Esophagus squamous epithelium (tissue), 5 donors: Measurements from ENCODE around the gene BCDIN3D. TPM values are rescaled to one million over a fixed set of nuclear protein-coding genes. Genes with fewer than 3 reads are reported as not detected.

Experiments used
- DNase-seq: peaks from one replicate; lab custom pipeline; 2025; lab: John Stamatoyannopoulos, UW
- H3K27ac ChIP-seq, 4 donors: fragments of 200-600 bp; sonication (generic); one replicate each; pipeline ENCODE4 v1.5.1; 2016 to 2019; ENCODE audit warnings: mild to moderate bottlenecking in 1 of 4
- H3K27me3 ChIP-seq, 4 donors: fragments of 200-600 bp; sonication (generic); 1 replicate in 3 of 4; 2 replicates in 1 of 4; pipeline versions ENCODE4 v1.5.1 to v1.6.0; 2017 to 2021; ENCODE audit warnings: antibody characterized with exemption in 1 of 4
- H3K36me3 ChIP-seq, 3 donors: fragments of 200-600 bp; sonication (generic); one replicate each; pipeline ENCODE4 v1.5.1; 2016 to 2019
- H3K4me1 ChIP-seq, 3 donors: fragments of 200-600 bp; sonication (generic); one replicate each; pipeline ENCODE4 v1.5.1; 2017 to 2019
- H3K4me3 ChIP-seq, 4 donors: fragments of 200-600 bp; sonication (generic); 1 replicate in 3 of 4; 2 replicates in 1 of 4; pipeline ENCODE4 v1.5.1; 2016 to 2019; ENCODE audit warnings: mild to moderate bottlenecking in 2 of 4, moderate library complexity in 1 of 4
- H3K9me3 ChIP-seq, 3 donors: fragments of 200-600 bp; sonication (generic); one replicate each; pipeline ENCODE4 v1.5.1; 2016 to 2019
- POLR2A ChIP-seq, 4 donors: fragments of 450-650 bp; IDR thresholded peaks; one replicate each; pipeline ENCODE4 v1.6.1; 2017; ENCODE audit warnings: antibody characterized with exemption in 4 of 4, mild to moderate bottlenecking in 4 of 4, moderate library complexity in 3 of 4
- WGBS, 2 donors: methylation state at CpG; one replicate each; pipeline ENCODE4 v1.1.5; 2018; 5-methylcytosine and 5-hydroxymethylcytosine counted together
- intact Hi-C: fragments of 100-400 bp; cut with DNase I; formaldehyde crosslinking; loops from one replicate; pipeline ENCODE4 v1.15.0; 2022
- total RNA-seq, 4 donors: library from RNA; depleted of rRNA; stranded (reverse); fragments of >200 nt; gene quantifications; one replicate each; pipeline ENCODE4 v1.1.0, GENCODE V29; 2016
- TF ChIP-seq, protein P1 (sequence below), 6 experiments: fragments of 450-650 bp in 4 of 6; fragments of 200-600 bp in 2 of 6; sonication (generic) in 2 of 6; IDR thresholded peaks; one replicate each; pipeline ENCODE4 v1.5.1; 2016 to 2019; ENCODE audit warnings: antibody characterized with exemption in 6 of 6, mild to moderate bottlenecking in 4 of 6, moderate library complexity in 4 of 6
- donor health status: DM: yes; HTN: yes; CAD: no.

The BCDIN3D gene, protein sequence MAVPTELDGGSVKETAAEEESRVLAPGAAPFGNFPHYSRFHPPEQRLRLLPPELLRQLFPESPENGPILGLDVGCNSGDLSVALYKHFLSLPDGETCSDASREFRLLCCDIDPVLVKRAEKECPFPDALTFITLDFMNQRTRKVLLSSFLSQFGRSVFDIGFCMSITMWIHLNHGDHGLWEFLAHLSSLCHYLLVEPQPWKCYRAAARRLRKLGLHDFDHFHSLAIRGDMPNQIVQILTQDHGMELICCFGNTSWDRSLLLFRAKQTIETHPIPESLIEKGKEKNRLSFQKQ
- 1 to 10 TPM; 2.5 to 4.8 (median 3.0) TPM for total RNA-seq

DNA sequence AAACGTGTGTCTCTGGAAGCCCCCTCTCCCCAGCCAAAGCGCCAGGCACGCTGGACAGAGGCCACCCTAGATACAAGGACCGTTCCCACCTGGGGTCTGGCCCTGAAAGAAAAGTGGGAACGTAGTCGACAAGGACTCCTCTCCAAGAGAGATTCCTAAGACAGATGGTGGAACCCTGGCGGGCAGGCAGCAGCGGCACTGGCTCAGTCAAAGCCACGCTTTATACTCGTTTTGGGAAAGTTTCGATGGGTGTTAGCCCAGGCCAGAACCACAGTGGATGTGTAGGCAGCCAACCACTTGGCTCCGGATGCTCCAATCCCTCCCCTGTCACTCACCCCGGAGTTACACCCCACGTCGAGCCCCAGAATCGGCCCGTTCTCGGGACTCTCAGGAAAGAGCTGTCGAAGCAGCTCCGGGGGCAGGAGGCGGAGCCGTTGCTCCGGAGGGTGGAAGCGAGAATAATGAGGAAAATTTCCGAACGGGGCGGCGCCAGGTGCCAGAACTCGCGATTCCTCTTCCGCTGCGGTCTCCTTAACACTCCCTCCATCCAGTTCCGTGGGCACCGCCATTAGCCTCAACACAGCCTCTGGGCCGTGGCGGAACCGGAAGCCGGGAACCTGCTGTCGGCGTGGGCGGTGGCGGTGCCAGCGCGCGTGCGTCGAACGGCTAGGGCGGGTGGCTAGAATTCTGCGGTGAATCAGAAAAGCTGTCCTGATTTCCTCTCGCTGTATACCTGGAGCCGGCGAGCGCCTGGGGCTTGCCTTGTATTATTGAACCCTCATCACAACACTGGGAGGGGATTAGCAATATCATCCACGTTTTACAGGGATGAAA lies at the start of gene BCDIN3D:
TSS of gene BCDIN3D (minus strand) at position 588 of the 834 bp plus-strand sequence. CDS start at position 569, 19 bp downstream.
- peak; percentile 66 for DNase-seq
- 0 to 3% methylated on average over 8 to 16 of the region's 55 CpGs for WGBS, 2 donors
- Histone ChIP-seq H3K4me1 (peaks cover 10 to 25% (median 14%) of the 10 kb centered on the region in 3 donors), H3K36me3 (peaks cover 0 to 11% (median 0%) of the 10 kb centered on the region in 3 donors), H3K27ac (peak within 1 kb of the TSS; percentile 91 to 94 (median 94)), H3K27me3 (peaks cover 0 to 6% (median 0%) of the 10 kb centered on the region in 4 donors), H3K4me3 (peak within 1 kb of the TSS; percentile 42 to 69 (median 54)), H3K9me3 (no peaks in the 10 kb centered on the region)
- intact Hi-C loops = no loop called here
- TF ChIP-seq POLR2A (IDR thresholded peaks at IDR 0.05) = peak in 3 of 4 donors; percentile 58 to 79 (median 70)
- TF ChIP-seq, protein P1, sequence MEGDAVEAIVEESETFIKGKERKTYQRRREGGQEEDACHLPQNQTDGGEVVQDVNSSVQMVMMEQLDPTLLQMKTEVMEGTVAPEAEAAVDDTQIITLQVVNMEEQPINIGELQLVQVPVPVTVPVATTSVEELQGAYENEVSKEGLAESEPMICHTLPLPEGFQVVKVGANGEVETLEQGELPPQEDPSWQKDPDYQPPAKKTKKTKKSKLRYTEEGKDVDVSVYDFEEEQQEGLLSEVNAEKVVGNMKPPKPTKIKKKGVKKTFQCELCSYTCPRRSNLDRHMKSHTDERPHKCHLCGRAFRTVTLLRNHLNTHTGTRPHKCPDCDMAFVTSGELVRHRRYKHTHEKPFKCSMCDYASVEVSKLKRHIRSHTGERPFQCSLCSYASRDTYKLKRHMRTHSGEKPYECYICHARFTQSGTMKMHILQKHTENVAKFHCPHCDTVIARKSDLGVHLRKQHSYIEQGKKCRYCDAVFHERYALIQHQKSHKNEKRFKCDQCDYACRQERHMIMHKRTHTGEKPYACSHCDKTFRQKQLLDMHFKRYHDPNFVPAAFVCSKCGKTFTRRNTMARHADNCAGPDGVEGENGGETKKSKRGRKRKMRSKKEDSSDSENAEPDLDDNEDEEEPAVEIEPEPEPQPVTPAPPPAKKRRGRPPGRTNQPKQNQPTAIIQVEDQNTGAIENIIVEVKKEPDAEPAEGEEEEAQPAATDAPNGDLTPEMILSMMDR (IDR thresholded peaks at IDR 0.05) = no peak

DNA sequence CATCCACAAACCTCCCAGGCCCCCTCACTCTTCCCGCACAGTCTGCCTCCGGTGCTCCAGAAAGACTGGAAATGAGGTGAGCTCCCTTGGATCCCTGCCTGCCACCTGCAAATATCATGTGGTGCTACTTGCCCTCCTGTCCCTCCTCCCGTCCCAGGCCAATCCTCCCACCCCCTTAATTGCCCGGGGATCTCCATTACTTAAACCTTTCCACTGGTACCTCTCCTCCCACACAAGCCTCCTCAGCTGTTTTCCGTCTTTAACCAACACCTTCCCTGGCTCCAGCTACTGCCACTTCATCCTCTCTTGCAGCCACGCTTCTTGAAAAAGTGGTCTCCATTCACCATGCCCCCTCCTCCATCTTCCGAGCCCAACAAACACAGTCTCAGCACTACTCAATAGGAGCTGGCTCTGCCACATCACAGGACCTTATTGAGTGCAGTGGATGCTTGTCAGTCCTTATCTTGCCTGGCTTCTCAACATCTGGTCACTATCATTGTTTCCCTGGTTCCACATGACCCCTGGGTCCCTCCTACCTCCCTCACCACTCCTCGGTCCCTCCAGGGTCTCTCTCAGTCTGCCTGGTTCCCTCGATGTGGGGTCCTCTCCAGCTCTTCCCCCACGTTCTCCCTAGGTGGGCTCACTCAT lies 49.3 kb upstream of the BCDIN3D start:
- Histone ChIP-seq H3K4me1 (peaks cover 31 to 61% (median 39%) of the 10 kb centered on the region in 3 donors), H3K27ac (no peak overlapping the region), H3K36me3 (no peaks in the 10 kb centered on the region), H3K9me3 (no peaks in the 10 kb centered on the region), H3K27me3 (peaks cover 0 to 3% (median 0%) of the 10 kb centered on the region in 4 donors), H3K4me3 (no peak overlapping the region)
- DNase-seq = no peak
- WGBS, 2 donors = 68 to 69% methylated on average over 10 of the region's 10 CpGs
- TF ChIP-seq, protein P1 (IDR thresholded peaks at IDR 0.05) = no peak
- no peak for TF ChIP-seq POLR2A (IDR thresholded peaks at IDR 0.05)
- intact Hi-C loops = no loop called here

DNA sequence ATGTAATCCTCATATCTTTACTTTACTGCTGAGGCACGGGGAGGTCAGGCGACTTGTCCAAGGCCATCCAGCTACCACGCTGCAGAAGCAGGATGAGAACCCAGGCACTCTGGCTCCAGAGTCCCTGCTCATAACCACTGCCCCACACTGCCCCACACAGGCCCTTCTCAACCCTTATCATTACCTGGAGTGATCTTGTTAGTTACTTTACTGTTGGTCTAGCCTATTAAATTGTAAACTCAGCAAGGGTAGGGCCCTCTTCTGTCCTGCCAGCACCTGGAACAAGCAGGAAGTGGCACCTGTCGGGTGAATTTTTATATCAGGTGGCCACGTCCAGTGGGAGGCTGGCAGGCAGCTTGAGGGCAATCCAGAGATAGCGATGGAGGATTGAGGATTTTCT lies 48.6 kb upstream of the BCDIN3D start:
- H3K27me3 ChIP-seq = peaks cover 0 to 8% (median 0%) of the 10 kb centered on the region in 4 donors
- H3K4me1 ChIP-seq = peaks cover 24 to 55% (median 31%) of the 10 kb centered on the region in 3 donors
- H3K9me3 ChIP-seq = no peaks in the 10 kb centered on the region
- no peak for TF ChIP-seq POLR2A (IDR thresholded peaks at IDR 0.05)
- TF ChIP-seq, protein P1 (IDR thresholded peaks at IDR 0.05) = no peak
- no peak overlapping the region for H3K27ac ChIP-seq
- no peak for DNase-seq
- H3K4me3 ChIP-seq = no peak overlapping the region
- H3K36me3 ChIP-seq = no peaks in the 10 kb centered on the region
- WGBS, 2 donors = 81 to 90% methylated on average over 5 to 6 of the region's 6 CpGs
- intact Hi-C loops = no loop called here

DNA sequence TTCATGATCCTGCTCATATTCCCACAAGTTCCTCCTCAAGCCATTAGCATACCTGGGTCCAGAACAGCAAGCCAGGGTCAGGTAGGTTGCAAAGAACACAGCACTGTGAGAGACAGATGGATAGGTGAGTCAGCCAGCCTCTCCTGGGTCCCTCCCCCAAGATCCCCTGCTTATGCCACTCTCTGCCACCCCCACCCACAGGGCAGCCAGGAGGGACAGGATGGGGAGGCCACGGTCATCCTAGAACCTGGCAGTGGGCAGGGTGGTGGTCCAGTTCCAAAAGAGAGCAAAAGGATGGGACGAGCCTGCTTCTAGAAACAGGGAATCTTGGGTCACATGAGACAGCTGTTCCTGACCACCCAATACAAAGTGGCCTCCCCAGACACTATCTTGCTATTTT lies 48.1 kb upstream of the BCDIN3D start:
- WGBS, 2 donors = 75% methylated on average over 2 of the region's 2 CpGs; no CpG with 5 or more reads in 1 of the 2 donors
- H3K4me1 ChIP-seq = peaks cover 19 to 51% (median 30%) of the 10 kb centered on the region in 3 donors
- H3K27ac ChIP-seq = no peak overlapping the region
- peaks cover 0 to 9% (median 0%) of the 10 kb centered on the region in 4 donors for H3K27me3 ChIP-seq
- H3K9me3 ChIP-seq = no peaks in the 10 kb centered on the region
- no peak for DNase-seq
- H3K4me3 ChIP-seq = no peak overlapping the region
- H3K36me3 ChIP-seq = no peaks in the 10 kb centered on the region
- no peak for TF ChIP-seq POLR2A (IDR thresholded peaks at IDR 0.05)
- TF ChIP-seq, protein P1 (IDR thresholded peaks at IDR 0.05) = no peak
- intact Hi-C loops = no loop called here
